ENCODE results near the gene CNTN1.

CNTN1 gene

DNA sequence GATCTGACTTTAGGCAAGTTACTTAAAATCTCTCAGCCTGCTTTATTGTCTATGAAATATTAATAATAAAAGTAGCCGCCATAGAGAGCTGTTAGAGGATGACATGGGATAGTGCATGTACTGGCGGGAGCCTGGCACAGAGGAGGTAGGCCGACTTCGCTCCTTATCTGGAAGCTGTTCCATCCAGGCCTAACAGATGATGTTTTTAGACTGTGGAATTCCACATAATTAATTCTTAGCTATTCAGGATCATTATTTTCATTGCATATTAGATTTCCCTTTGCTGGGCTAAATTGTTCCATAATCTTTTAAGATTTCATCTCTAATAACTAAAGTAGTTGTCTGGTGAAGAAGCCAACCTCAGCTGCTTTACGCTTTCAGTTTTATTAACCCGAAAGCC, 30.8 kb downstream of the CNTN1 start:
- Histone ChIP-seq H3K27me3 (ENCODE audit: insufficient read depth, low read depth, severe bottlenecking) (no peaks in the 10 kb centered on the region), H3K27ac (no peak overlapping the region), H3K9me3 (ENCODE audit: severe bottlenecking) (no peaks in the 10 kb centered on the region), H3K4me3 (ENCODE audit: low read depth, low read length) (no peak overlapping the region), H3K36me3 (no peaks in the 10 kb centered on the region)
- TF ChIP-seq CTCF (IDR thresholded peaks at IDR 0.05; ENCODE audit: low read depth, low read length) = no peak
- no peak for DNase-seq

GRCh38 chr12:40726366-40726765, 34.1 kb downstream of the CNTN1 start:
- peak; percentile 77 for DNase-seq
- Histone ChIP-seq H3K9me3 (ENCODE audit: severe bottlenecking) (no peaks in the 10 kb centered on the region), H3K36me3 (no peaks in the 10 kb centered on the region), H3K4me3 (ENCODE audit: low read depth, low read length) (no peak overlapping the region), H3K27me3 (ENCODE audit: insufficient read depth, low read depth, severe bottlenecking) (no peaks in the 10 kb centered on the region), H3K27ac (no peak overlapping the region)
- TF ChIP-seq CTCF (IDR thresholded peaks at IDR 0.05; ENCODE audit: low read depth, low read length) = no peak

DNA sequence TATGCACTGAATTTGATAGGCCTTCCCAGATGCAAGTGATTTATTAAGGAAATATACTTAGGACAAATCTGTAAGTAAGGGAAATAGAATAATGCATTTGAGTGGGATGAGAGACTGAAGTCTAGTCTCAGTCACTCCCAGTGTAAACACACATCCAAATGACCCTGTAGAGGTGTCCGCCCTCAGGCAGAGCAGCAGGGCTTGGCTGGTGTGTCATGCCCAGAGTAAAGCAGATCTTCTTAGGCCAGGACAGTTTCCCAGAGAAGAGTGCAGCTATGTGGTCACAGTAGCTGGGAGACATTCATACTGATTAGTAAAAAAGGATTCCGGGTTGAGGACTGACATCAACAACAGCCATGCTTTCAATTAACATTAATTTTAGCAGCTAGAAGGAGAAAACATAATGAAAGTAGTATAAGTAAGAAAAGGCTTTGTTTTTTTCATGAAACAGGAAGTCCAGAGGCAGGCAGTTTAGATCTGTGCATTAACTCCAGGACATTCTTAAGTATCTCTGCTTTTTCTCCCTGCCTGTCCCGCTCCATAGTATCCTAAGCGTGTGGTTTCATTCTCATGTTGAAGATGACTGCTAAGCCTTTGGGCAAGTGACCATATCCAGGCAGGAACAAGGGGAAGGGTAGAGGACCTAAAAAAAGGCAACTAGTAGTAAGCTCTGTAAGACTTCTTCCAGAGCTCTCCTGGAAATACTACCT, 35.7 kb downstream of the CNTN1 start:
- Histone ChIP-seq H3K27ac (no peak overlapping the region), H3K9me3 (ENCODE audit: severe bottlenecking) (no peaks in the 10 kb centered on the region), H3K27me3 (ENCODE audit: insufficient read depth, low read depth, severe bottlenecking) (no peaks in the 10 kb centered on the region), H3K36me3 (no peaks in the 10 kb centered on the region), H3K4me3 (ENCODE audit: low read depth, low read length) (no peak overlapping the region)
- peak; percentile 17 for DNase-seq
- no peak for TF ChIP-seq CTCF (IDR thresholded peaks at IDR 0.05; ENCODE audit: low read depth, low read length)

DNA sequence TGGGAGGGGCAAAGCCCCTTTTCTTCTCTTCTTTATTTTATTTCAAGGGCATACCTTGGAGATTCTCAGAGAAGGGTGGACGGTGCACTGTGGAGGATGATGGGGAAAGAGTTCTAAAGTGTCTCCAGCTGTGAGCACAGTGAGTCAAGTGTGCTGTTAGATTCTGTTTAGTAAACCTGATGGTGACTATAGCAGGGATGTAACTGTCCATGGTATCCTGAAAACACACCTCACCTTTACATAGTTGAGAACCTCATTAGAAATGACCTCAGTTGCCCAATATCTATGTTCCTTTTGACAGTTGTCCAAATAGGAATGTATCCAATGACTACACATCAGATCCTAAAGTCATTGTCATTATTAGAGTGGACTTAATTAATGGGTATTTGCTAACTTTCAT, 38.0 kb downstream of the CNTN1 start:
- Histone ChIP-seq H3K27ac (no peak overlapping the region), H3K27me3 (ENCODE audit: insufficient read depth, low read depth, severe bottlenecking) (no peaks in the 10 kb centered on the region), H3K36me3 (no peaks in the 10 kb centered on the region), H3K4me3 (ENCODE audit: low read depth, low read length) (no peak overlapping the region), H3K9me3 (ENCODE audit: severe bottlenecking) (no peaks in the 10 kb centered on the region)
- no peak for TF ChIP-seq CTCF (IDR thresholded peaks at IDR 0.05; ENCODE audit: low read depth, low read length)
- DNase-seq = no peak

DNA sequence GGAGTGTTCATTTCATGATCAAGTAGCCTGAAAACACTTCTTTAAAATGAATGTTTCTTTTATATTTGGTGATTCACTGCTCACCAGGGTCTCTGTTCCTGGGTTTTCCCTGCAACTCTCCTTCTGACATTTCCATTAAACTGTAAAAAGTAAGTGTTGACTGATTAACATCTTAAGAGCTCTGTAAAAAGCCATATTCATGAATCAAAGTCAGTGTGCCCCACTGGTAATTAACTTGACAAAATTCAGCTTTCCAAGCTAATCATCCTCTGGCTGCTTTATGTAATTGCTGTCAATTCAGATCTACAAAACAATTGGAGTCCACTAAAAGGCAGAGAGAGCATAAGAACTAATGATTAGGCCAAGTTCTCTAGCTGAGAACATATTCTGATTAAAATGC, 41.6 kb downstream of the CNTN1 start:
- no peaks in the 10 kb centered on the region for H3K27me3 ChIP-seq (ENCODE audit: insufficient read depth, low read depth, severe bottlenecking)
- H3K4me3 ChIP-seq (ENCODE audit: low read depth, low read length) = no peak overlapping the region
- no peaks in the 10 kb centered on the region for H3K9me3 ChIP-seq (ENCODE audit: severe bottlenecking)
- H3K36me3 ChIP-seq = no peaks in the 10 kb centered on the region
- no peak for DNase-seq
- H3K27ac ChIP-seq = no peak overlapping the region
- TF ChIP-seq CTCF (IDR thresholded peaks at IDR 0.05; ENCODE audit: low read depth, low read length) = no peak

- no peak for DNase-seq
- no peak for TF ChIP-seq CTCF (IDR thresholded peaks at IDR 0.05; ENCODE audit: low read depth, low read length)
- no peaks in the 10 kb centered on the region for H3K36me3 ChIP-seq
- no peak overlapping the region for H3K4me3 ChIP-seq (ENCODE audit: low read depth, low read length)
- no peaks in the 10 kb centered on the region for H3K27me3 ChIP-seq (ENCODE audit: insufficient read depth, low read depth, severe bottlenecking)
- no peak overlapping the region for H3K27ac ChIP-seq
- H3K9me3 ChIP-seq (ENCODE audit: severe bottlenecking) = no peaks in the 10 kb centered on the region
Measured at GRCh38 chr12:40734276-40734675, 42.0 kb downstream of the CNTN1 start.
